ENCODE data around the gene MRPL17. TPM values are rescaled to one million over a fixed set of nuclear protein-coding genes. Genes with fewer than 3 reads are reported as not detected.

The MRPL17 gene
- total and polyA plus RNA-seq, 2 of the 13 experiments (the other 11 are each of a cell fraction or from before 2014, with no cell fraction given), result 59.4 to 90.0 TPM

- TF ChIP-seq FOXK1 (CRISPR knock-in tag; IDR thresholded peaks at IDR 0.05; ENCODE audit: borderline replicate concordance, low read depth) (no peak), TBL1XR1 (IDR thresholded peaks at IDR 0.05; ENCODE audit: borderline replicate concordance, low read length, partially characterized antibody) (no peak), ZFY (CRISPR knock-in tag; IDR thresholded peaks at IDR 0.05) (no peak), FOSL2 (CRISPR knock-in tag; IDR thresholded peaks at IDR 0.05) (no peak)
Measured at GRCh38 chr11:6653656-6654055, 29.5 kb downstream of the MRPL17 start (continued).

- H3K27me3 ChIP-seq (ENCODE audit: control insufficient read depth in 1 of 2, insufficient read depth in 2 of 2, low read length in 2 of 2), result peaks cover 13 to 90% of the 10 kb centered on the region in 2 experiments
- FAIRE-seq (no peak), DNase-seq (ENCODE audit: low spot score) (no peak), ATAC-seq (no peak)
- CTCF ChIA-PET (ENCODE audit: low intra/inter-chr PET ratio, low total read pairs), result no interaction called here
- peaks cover 12% of the 10 kb centered on the region for H3K4me1 ChIP-seq (ENCODE audit: insufficient read depth, low read length)
- intact Hi-C loops (cut with micrococcal nuclease; ENCODE audit: unreplicated experiment) (no loop called here), in situ Hi-C loops (cut with HindIII; ENCODE audit: extremely low pct_ligation_motif_present, low pct_unique_long_range_greater_than_20kb) (no loop called here)
- H3K4me3 ChIP-seq (replicated peaks in 1 of 3; ENCODE audit: insufficient read depth in 1 of 3, low read depth in 2 of 3, low read length in 3 of 3), result no peak overlapping the region
- no peak overlapping the region for H3K9ac ChIP-seq (ENCODE audit: insufficient read depth, low read depth, low read length)
- BruUV-seq (replicated peaks), result no TSS peak
- H2AFZ ChIP-seq (ENCODE audit: low read length), result no peak overlapping the region
- TF ChIP-seq FOXC1 (CRISPR knock-in tag; IDR thresholded peaks at IDR 0.05; ENCODE audit: borderline replicate concordance) (no peak), HINFP (CRISPR knock-in tag; IDR thresholded peaks at IDR 0.05; ENCODE audit: low read depth) (no peak)
- no peaks in the 10 kb centered on the region for H3K36me3 ChIP-seq (replicated peaks in 1 of 2; ENCODE audit: control insufficient read depth in 1 of 2, insufficient read depth in 2 of 2, low read length in 2 of 2)
- no peaks in the 10 kb centered on the region for H3K9me3 ChIP-seq (ENCODE audit: low read length)
- H4K20me1 ChIP-seq (ENCODE audit: insufficient read depth, low read length), result no peaks in the 10 kb centered on the region; the same call in 1 of the 2 replicates
- POLR2A ChIA-PET, result no interaction called here
- no peak overlapping the region for H3K27ac ChIP-seq (ENCODE audit: extremely low read length, insufficient read depth, low read length)
- H3K79me2 ChIP-seq (ENCODE audit: insufficient read depth, low read length), result no peaks in the 10 kb centered on the region
- 81% methylated on average over 1 of the region's 1 CpG for WGBS (ENCODE audit: low lambda C conversion rate)
- no peak overlapping the region for H3K4me2 ChIP-seq (ENCODE audit: low read depth, low read length)
Measured at GRCh38 chr11:6653097-6653496, 30.0 kb downstream of the MRPL17 start.

Data from HepG2 (cell line).